Measurements from ENCODE around the gene CNTN1.

- TF ChIP-seq CEBPB (IDR thresholded peaks at IDR 0.05; ENCODE audit: borderline replicate concordance, low read depth, low read length) = no peak
- no peak for TF ChIP-seq ZFP1 (CRISPR knock-in tag; IDR thresholded peaks at IDR 0.05)
- TF ChIP-seq HNF4G (IDR thresholded peaks at IDR 0.05; ENCODE audit: borderline replicate concordance, low read depth, low read length) = no peak
- no peak for TF ChIP-seq HNF4G (CRISPR knock-in tag; IDR thresholded peaks at IDR 0.05; ENCODE audit: borderline replicate concordance, low read depth)
These were observed 363.8 kb downstream of the CNTN1 start for GRCh38 chr12:41055875-41056577.

Data from HepG2 (cell line).